Measurements from ENCODE around the gene PCMTD2. TPM values are rescaled to one million over a fixed set of nuclear protein-coding genes. Genes with fewer than 3 reads are reported as not detected.
A peak's percentile ranks its signal among the peaks of the same experiment; 100 is the strongest.
"Not testable (repeated sequence)": the region's sequence is repeated elsewhere in the genome, so short reads cannot be mapped to it uniquely, and the experiment has no call there.

Gene PCMTD2
- total RNA-seq, 1 experiment from 2014 or later = 57.1 TPM

DNA sequence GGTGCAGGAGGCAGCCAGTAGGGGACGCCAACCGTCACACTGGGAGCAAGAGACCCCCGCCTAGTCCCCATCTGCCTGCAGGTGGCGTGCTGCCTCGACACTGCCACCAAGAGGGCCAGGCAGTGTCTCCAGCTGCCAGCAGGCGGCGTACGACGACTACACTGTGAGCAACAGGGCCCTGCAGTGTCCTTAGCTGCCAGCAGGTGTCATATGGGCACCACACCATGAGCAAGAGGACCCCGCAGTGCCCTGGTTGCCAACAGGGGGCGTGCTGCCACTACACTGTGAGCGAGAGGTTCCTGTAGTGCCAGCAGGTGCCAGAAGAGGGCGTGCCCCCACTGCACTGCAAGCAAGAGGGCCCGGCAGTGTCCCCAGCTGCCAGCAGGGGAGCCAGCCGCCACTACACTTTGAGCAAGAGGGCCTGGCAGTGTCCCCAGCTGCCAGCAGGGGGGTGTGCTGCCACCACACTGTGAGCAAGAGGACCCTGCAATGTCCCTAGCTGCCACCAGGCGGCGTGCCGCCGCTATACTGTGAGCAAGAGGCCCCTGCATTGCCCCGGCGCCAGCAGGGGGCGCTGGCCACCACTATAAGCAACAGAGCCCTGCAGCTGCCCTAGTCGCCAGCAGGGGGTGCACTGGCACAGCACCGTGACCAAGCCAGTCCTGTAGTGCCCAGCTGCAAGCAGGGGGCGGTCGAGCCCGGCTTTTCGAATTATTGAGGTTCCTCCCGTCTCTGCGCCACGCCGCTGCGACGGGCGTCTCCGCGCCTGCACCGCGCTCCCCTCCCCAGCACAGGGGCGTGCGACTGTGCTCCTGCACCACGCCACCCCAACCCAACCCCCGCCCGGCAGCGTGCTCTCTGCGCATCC is 30.3 kb downstream of the PCMTD2 start:
- H3K36me3 ChIP-seq (ENCODE audit: insufficient read depth, low read length, poor library complexity, severe bottlenecking); intact Hi-C loops (cut with micrococcal nuclease; ENCODE audit: unreplicated experiment); H3K4me3 ChIP-seq (ENCODE audit: low read depth, low read length, poor library complexity, severe bottlenecking); CTCF ChIA-PET; H3K27ac ChIP-seq (ENCODE audit: low read depth, low read length, poor library complexity, severe bottlenecking); POLR2A ChIA-PET (ENCODE audit: low non-redundant PET); BruUV-seq (replicated peaks); H3K9me3 ChIP-seq (ENCODE audit: low read depth, low read length, poor library complexity, severe bottlenecking); H3K27me3 ChIP-seq (replicated peaks; ENCODE audit: insufficient read depth, low read depth, low read length, poor library complexity); H3K4me1 ChIP-seq (ENCODE audit: insufficient read depth, low read length, poor library complexity, severe bottlenecking): not testable (repeated sequence)
- TF ChIP-seq CTCF (conservative IDR thresholded peaks at IDR 0.05; ENCODE audit: low read depth, low read length) = peak; percentile 67
- DNase-seq (ENCODE audit: low spot score) = peak; percentile 66

GRCh38 chr20:64286447-64287263 is 31.1 kb downstream of the PCMTD2 start:
- H3K27me3 ChIP-seq (replicated peaks; ENCODE audit: insufficient read depth, low read depth, low read length, poor library complexity); H3K27ac ChIP-seq (ENCODE audit: low read depth, low read length, poor library complexity, severe bottlenecking); intact Hi-C loops (cut with micrococcal nuclease; ENCODE audit: unreplicated experiment); CTCF ChIA-PET; DNase-seq (ENCODE audit: low spot score); H3K4me3 ChIP-seq (ENCODE audit: low read depth, low read length, poor library complexity, severe bottlenecking); H3K4me1 ChIP-seq (ENCODE audit: insufficient read depth, low read length, poor library complexity, severe bottlenecking); BruUV-seq (replicated peaks); H3K9me3 ChIP-seq (ENCODE audit: low read depth, low read length, poor library complexity, severe bottlenecking); H3K36me3 ChIP-seq (ENCODE audit: insufficient read depth, low read length, poor library complexity, severe bottlenecking); POLR2A ChIA-PET (ENCODE audit: low non-redundant PET): not testable (repeated sequence)

GRCh38 chr20:64287264-64287590 is 31.7 kb downstream of the PCMTD2 start:
- DNase-seq (ENCODE audit: low spot score); BruUV-seq (replicated peaks); H3K36me3 ChIP-seq (ENCODE audit: insufficient read depth, low read length, poor library complexity, severe bottlenecking); intact Hi-C loops (cut with micrococcal nuclease; ENCODE audit: unreplicated experiment); H3K27ac ChIP-seq (ENCODE audit: low read depth, low read length, poor library complexity, severe bottlenecking); H3K4me1 ChIP-seq (ENCODE audit: insufficient read depth, low read length, poor library complexity, severe bottlenecking); H3K9me3 ChIP-seq (ENCODE audit: low read depth, low read length, poor library complexity, severe bottlenecking); H3K27me3 ChIP-seq (replicated peaks; ENCODE audit: insufficient read depth, low read depth, low read length, poor library complexity); CTCF ChIA-PET; POLR2A ChIA-PET (ENCODE audit: low non-redundant PET); H3K4me3 ChIP-seq (ENCODE audit: low read depth, low read length, poor library complexity, severe bottlenecking): not testable (repeated sequence)

- BruUV-seq (replicated peaks); H3K4me3 ChIP-seq (ENCODE audit: low read depth, low read length, poor library complexity, severe bottlenecking); H3K27ac ChIP-seq (ENCODE audit: low read depth, low read length, poor library complexity, severe bottlenecking); intact Hi-C loops (cut with micrococcal nuclease; ENCODE audit: unreplicated experiment); H3K36me3 ChIP-seq (ENCODE audit: insufficient read depth, low read length, poor library complexity, severe bottlenecking); H3K9me3 ChIP-seq (ENCODE audit: low read depth, low read length, poor library complexity, severe bottlenecking); POLR2A ChIA-PET (ENCODE audit: low non-redundant PET); H3K27me3 ChIP-seq (replicated peaks; ENCODE audit: insufficient read depth, low read depth, low read length, poor library complexity); H3K4me1 ChIP-seq (ENCODE audit: insufficient read depth, low read length, poor library complexity, severe bottlenecking); CTCF ChIA-PET; DNase-seq (ENCODE audit: low spot score): not testable (repeated sequence)
These were observed 36.6 kb downstream of the PCMTD2 start for GRCh38 chr20:64292167-64292566.

DNA sequence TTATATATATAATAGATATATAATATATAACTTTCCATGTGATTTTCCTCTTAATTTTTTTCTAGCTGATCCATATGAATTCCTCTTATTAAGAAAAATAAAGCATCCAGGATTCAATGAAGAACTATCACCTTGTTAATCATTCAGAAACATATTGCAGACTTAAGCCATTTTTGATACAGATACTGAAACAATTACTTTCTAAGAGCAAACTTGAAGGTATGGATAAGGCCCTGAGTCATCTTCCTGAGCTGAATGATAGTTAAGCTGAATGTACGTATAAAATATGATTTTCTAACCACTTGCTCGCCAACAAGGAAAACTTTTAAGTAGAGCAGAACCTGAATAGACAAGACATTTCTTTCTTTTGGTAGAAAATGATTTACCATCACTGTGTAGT is 47.5 kb downstream of the PCMTD2 start:
- DNase-seq (ENCODE audit: low spot score); H3K27me3 ChIP-seq (replicated peaks; ENCODE audit: insufficient read depth, low read depth, low read length, poor library complexity); H3K27ac ChIP-seq (ENCODE audit: low read depth, low read length, poor library complexity, severe bottlenecking); CTCF ChIA-PET; POLR2A ChIA-PET (ENCODE audit: low non-redundant PET); intact Hi-C loops (cut with micrococcal nuclease; ENCODE audit: unreplicated experiment); H3K36me3 ChIP-seq (ENCODE audit: insufficient read depth, low read length, poor library complexity, severe bottlenecking); H3K4me3 ChIP-seq (ENCODE audit: low read depth, low read length, poor library complexity, severe bottlenecking); H3K4me1 ChIP-seq (ENCODE audit: insufficient read depth, low read length, poor library complexity, severe bottlenecking); BruUV-seq (replicated peaks); H3K9me3 ChIP-seq (ENCODE audit: low read depth, low read length, poor library complexity, severe bottlenecking): not testable (repeated sequence)

DNA sequence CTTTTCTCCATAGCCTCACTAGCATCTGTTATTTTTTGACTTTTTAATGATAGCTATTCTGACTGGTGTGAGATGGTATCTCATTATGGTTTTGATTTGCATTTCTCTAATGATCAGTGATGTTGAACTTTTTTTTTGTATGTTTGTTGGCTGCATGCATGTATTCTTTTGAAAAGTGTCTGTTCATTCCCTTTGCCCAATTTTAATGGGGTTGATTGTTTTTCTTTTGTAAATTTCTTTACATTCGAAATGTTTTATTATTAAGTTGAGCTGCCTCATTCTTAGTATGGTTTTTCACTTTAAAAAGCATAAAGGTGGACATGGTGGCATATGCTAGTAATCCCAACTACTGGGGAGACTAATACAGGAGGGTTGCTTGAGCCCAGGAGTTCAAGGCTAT is 58.2 kb downstream of the PCMTD2 start:
- H3K27ac ChIP-seq (ENCODE audit: low read depth, low read length, poor library complexity, severe bottlenecking); intact Hi-C loops (cut with micrococcal nuclease; ENCODE audit: unreplicated experiment); H3K4me1 ChIP-seq (ENCODE audit: insufficient read depth, low read length, poor library complexity, severe bottlenecking); CTCF ChIA-PET; DNase-seq (ENCODE audit: low spot score); H3K27me3 ChIP-seq (replicated peaks; ENCODE audit: insufficient read depth, low read depth, low read length, poor library complexity); H3K36me3 ChIP-seq (ENCODE audit: insufficient read depth, low read length, poor library complexity, severe bottlenecking); H3K4me3 ChIP-seq (ENCODE audit: low read depth, low read length, poor library complexity, severe bottlenecking); POLR2A ChIA-PET (ENCODE audit: low non-redundant PET); H3K9me3 ChIP-seq (ENCODE audit: low read depth, low read length, poor library complexity, severe bottlenecking); BruUV-seq (replicated peaks): not testable (repeated sequence)

GRCh38 chr20:64315381-64315780 is 59.8 kb downstream of the PCMTD2 start:
- intact Hi-C loops (cut with micrococcal nuclease; ENCODE audit: unreplicated experiment); H3K9me3 ChIP-seq (ENCODE audit: low read depth, low read length, poor library complexity, severe bottlenecking); H3K4me3 ChIP-seq (ENCODE audit: low read depth, low read length, poor library complexity, severe bottlenecking); CTCF ChIA-PET; H3K4me1 ChIP-seq (ENCODE audit: insufficient read depth, low read length, poor library complexity, severe bottlenecking); DNase-seq (ENCODE audit: low spot score); H3K36me3 ChIP-seq (ENCODE audit: insufficient read depth, low read length, poor library complexity, severe bottlenecking); BruUV-seq (replicated peaks); H3K27ac ChIP-seq (ENCODE audit: low read depth, low read length, poor library complexity, severe bottlenecking); POLR2A ChIA-PET (ENCODE audit: low non-redundant PET): not testable (repeated sequence)
- H3K27me3 ChIP-seq (replicated peaks; ENCODE audit: insufficient read depth, low read depth, low read length, poor library complexity) = peaks cover 12% of the 10 kb centered on the region
